ENCODE results near the gene VIPR2.

DNA sequence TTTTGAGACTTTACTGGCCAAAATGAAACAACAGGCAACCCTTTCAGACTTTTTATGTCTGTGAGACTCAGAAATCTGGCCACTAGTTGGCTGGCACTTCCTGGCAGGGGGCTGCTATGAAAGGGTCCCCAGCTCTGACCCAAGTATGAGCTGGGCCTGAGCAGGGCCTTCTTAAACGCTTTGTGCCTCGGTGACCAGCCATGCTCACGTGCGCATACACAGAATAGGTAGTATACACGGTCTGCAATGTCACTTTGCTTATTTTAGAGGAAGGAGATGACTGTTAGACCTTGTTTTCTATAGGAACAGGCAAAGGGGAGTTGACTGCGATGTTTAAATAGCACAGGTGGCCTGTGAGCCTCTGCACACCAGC, 129.6 kb downstream of the VIPR2 start:
- TF ChIP-seq POLR2A (IDR thresholded peaks at IDR 0.05): no peak
- TF ChIP-seq, protein P1, sequence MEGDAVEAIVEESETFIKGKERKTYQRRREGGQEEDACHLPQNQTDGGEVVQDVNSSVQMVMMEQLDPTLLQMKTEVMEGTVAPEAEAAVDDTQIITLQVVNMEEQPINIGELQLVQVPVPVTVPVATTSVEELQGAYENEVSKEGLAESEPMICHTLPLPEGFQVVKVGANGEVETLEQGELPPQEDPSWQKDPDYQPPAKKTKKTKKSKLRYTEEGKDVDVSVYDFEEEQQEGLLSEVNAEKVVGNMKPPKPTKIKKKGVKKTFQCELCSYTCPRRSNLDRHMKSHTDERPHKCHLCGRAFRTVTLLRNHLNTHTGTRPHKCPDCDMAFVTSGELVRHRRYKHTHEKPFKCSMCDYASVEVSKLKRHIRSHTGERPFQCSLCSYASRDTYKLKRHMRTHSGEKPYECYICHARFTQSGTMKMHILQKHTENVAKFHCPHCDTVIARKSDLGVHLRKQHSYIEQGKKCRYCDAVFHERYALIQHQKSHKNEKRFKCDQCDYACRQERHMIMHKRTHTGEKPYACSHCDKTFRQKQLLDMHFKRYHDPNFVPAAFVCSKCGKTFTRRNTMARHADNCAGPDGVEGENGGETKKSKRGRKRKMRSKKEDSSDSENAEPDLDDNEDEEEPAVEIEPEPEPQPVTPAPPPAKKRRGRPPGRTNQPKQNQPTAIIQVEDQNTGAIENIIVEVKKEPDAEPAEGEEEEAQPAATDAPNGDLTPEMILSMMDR (IDR thresholded peaks at IDR 0.05): no peak
